ENCODE data around the gene RNF128. TPM values are rescaled to one million over a fixed set of nuclear protein-coding genes. Genes with fewer than 3 reads are reported as not detected.
A peak's percentile ranks its signal among the peaks of the same experiment; 100 is the strongest.

RNF128 gene
- total RNA-seq, 1 donor from 2014 or later = 0.33 TPM

GRCh38 chrX:106711375-106711774 lies 15.1 kb upstream of the RNF128 start:
- Histone ChIP-seq H3K4me3 (ENCODE audit: low read depth, low read length) (no peak overlapping the region), H3K27me3 (ENCODE audit: control insufficient read depth, insufficient read depth, low read length) (no peaks in the 10 kb centered on the region), H3K36me3 (ENCODE audit: control insufficient read depth, insufficient read depth, low read length) (no peaks in the 10 kb centered on the region)
- no peak for TF ChIP-seq CTCF (IDR thresholded peaks at IDR 0.05; ENCODE audit: insufficient read depth, low read length, poor library complexity, severe bottlenecking)
- DNase-seq (ENCODE audit: low read depth) = no peak

GRCh38 chrX:106716004-106716403 lies 10.5 kb upstream of the RNF128 start:
- H3K27me3 ChIP-seq (ENCODE audit: control insufficient read depth, insufficient read depth, low read length) = no peaks in the 10 kb centered on the region
- DNase-seq (ENCODE audit: low read depth) = no peak
- H3K36me3 ChIP-seq (ENCODE audit: control insufficient read depth, insufficient read depth, low read length) = no peaks in the 10 kb centered on the region
- TF ChIP-seq CTCF (IDR thresholded peaks at IDR 0.05; ENCODE audit: insufficient read depth, low read length, poor library complexity, severe bottlenecking) = no peak
- no peak overlapping the region for H3K4me3 ChIP-seq (ENCODE audit: low read depth, low read length)

GRCh38 chrX:106716463-106716862 lies 10.0 kb upstream of the RNF128 start:
- H3K4me3 ChIP-seq (ENCODE audit: low read depth, low read length) = no peak overlapping the region
- H3K36me3 ChIP-seq (ENCODE audit: control insufficient read depth, insufficient read depth, low read length) = no peaks in the 10 kb centered on the region
- DNase-seq (ENCODE audit: low read depth) = no peak
- TF ChIP-seq CTCF (IDR thresholded peaks at IDR 0.05; ENCODE audit: insufficient read depth, low read length, poor library complexity, severe bottlenecking) = no peak
- H3K27me3 ChIP-seq (ENCODE audit: control insufficient read depth, insufficient read depth, low read length) = no peaks in the 10 kb centered on the region

GRCh38 chrX:106718709-106719108 lies 7.8 kb upstream of the RNF128 start:
- no peaks in the 10 kb centered on the region for H3K36me3 ChIP-seq (ENCODE audit: control insufficient read depth, insufficient read depth, low read length)
- DNase-seq (ENCODE audit: low read depth) = no peak
- TF ChIP-seq CTCF (IDR thresholded peaks at IDR 0.05; ENCODE audit: insufficient read depth, low read length, poor library complexity, severe bottlenecking) = no peak
- no peaks in the 10 kb centered on the region for H3K27me3 ChIP-seq (ENCODE audit: control insufficient read depth, insufficient read depth, low read length)
- H3K4me3 ChIP-seq (ENCODE audit: low read depth, low read length) = no peak overlapping the region

GRCh38 chrX:106725931-106726330 lies 570 bp upstream of the RNF128 start:
- Histone ChIP-seq H3K4me3 (ENCODE audit: low read depth, low read length) (peak overlapping the region; percentile 57), H3K27me3 (ENCODE audit: control insufficient read depth, insufficient read depth, low read length) (peaks cover 2% of the 10 kb centered on the region), H3K36me3 (ENCODE audit: control insufficient read depth, insufficient read depth, low read length) (no peaks in the 10 kb centered on the region)
- DNase-seq (ENCODE audit: low read depth) = no peak
- TF ChIP-seq CTCF (IDR thresholded peaks at IDR 0.05; ENCODE audit: insufficient read depth, low read length, poor library complexity, severe bottlenecking) = no peak

- Histone ChIP-seq H3K4me3 (ENCODE audit: low read depth, low read length) (no peak overlapping the region), H3K36me3 (ENCODE audit: control insufficient read depth, insufficient read depth, low read length) (no peaks in the 10 kb centered on the region), H3K27me3 (ENCODE audit: control insufficient read depth, insufficient read depth, low read length) (peaks cover 2% of the 10 kb centered on the region)
- TF ChIP-seq CTCF (IDR thresholded peaks at IDR 0.05; ENCODE audit: insufficient read depth, low read length, poor library complexity, severe bottlenecking) = no peak
- no peak for DNase-seq (ENCODE audit: low read depth)
These were observed 1.8 kb downstream of the RNF128 start for GRCh38 chrX:106728337-106728736.
